Gastroesophageal sphincter (tissue), 3 donors: Measurements from ENCODE around the gene F2R.

Experiments used
- CTCF ChIP-seq, 4 experiments: fragments of 200-600 bp in 2 of 4; fragments of 450-650 bp in 2 of 4; sonication (generic) in 1 of 4; IDR thresholded peaks; one replicate each; pipeline ENCODE4 v1.5.1; 2017 to 2019; ENCODE audit warnings: antibody characterized with exemption in 4 of 4, mild to moderate bottlenecking in 2 of 4, moderate library complexity in 2 of 4
- EP300 ChIP-seq: sonication (generic); formaldehyde crosslinking; IDR thresholded peaks from one replicate; pipeline ENCODE4 v1.6.1; 2017; ENCODE audit warnings: antibody characterized with exemption, mild to moderate bottlenecking

GRCh38 chr5:76718880-76719279, 3.0 kb downstream of the F2R start:
- no peak for TF ChIP-seq CTCF (IDR thresholded peaks at IDR 0.05)
- TF ChIP-seq EP300 = no peak
